Cortex of kidney (tissue), 1 donor: Measurements from ENCODE around the gene MASP1.

Experiments used
- DNase-seq: peaks from one replicate; lab custom pipeline; 2025; lab: John Stamatoyannopoulos, UW

MASP1 gene, protein sequence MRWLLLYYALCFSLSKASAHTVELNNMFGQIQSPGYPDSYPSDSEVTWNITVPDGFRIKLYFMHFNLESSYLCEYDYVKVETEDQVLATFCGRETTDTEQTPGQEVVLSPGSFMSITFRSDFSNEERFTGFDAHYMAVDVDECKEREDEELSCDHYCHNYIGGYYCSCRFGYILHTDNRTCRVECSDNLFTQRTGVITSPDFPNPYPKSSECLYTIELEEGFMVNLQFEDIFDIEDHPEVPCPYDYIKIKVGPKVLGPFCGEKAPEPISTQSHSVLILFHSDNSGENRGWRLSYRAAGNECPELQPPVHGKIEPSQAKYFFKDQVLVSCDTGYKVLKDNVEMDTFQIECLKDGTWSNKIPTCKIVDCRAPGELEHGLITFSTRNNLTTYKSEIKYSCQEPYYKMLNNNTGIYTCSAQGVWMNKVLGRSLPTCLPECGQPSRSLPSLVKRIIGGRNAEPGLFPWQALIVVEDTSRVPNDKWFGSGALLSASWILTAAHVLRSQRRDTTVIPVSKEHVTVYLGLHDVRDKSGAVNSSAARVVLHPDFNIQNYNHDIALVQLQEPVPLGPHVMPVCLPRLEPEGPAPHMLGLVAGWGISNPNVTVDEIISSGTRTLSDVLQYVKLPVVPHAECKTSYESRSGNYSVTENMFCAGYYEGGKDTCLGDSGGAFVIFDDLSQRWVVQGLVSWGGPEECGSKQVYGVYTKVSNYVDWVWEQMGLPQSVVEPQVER

DNA sequence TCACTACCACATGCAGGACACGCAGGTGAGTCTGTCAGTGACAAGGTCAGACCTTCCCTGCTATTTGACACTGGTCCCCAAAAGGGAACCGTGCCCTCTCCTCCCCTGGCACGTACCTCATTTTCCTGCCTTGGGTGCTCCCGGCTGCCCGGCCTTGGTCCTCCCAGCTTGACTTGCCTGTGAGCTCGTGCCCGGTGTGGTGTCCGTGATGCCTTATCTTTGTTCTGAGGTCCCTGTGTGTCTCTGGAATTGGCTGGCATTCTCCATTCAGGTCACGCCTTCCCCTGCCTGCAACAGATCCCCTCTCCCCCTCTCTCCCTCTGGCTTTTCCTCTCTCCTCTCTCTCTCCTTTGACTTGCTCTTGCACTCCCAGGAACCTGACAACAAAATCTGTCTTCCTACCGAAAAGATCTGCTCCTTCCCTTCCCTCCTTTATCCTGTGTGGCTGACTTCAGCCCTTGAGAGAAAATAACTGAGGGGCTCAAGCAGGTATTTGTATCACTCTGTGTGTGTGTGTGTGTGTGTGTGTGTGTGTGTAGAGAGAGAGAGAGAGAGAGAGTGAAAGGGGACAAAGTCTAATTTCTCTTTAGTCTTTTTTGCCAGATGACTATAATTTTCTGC, at the start of gene MASP1:
TSS of gene MASP1 (minus strand) at position 226 of the 621 bp plus-strand sequence. CDS start at position 121, 105 bp downstream.
- no peak for DNase-seq

DNA sequence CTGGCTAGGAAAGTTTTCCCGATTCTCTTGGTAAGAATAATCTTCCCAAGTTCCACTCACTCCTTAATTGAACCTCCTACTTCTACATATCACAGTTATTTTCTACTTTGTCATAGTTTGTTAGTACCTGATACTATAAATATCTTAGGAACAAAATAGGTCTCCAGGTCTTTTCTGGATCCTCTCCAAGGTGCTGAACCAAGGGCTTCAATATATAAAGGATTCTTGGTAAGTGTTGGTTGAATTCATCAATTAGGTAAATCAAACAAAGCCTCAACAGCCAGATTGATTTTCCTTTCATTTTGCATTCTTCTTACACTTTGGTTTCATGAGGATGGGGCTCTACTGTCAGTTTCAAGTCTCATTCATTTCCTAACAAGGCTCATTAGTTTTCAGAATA, 49.0 kb upstream of the MASP1 start:
- no peak for DNase-seq

DNA sequence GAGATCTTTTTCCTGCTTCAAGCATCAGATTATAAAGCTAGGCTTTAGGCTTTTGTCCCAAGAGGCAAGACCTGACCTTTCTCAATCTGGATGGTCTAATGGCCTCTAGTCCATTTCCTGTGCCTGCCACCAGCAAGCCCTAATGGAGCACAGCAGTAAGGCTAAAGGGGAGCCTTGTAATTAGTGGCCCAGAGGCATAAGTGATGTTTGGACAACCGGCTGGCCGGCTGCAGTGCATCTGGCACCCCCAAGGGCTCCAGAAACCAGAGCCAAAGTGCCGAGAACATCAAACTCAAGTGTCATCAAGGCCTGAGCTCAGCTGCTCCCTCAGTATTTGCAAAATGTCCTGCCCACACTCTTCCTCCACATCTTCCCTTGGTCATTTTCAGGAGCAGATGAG, 44.8 kb upstream of the MASP1 start:
- DNase-seq = no peak

DNA sequence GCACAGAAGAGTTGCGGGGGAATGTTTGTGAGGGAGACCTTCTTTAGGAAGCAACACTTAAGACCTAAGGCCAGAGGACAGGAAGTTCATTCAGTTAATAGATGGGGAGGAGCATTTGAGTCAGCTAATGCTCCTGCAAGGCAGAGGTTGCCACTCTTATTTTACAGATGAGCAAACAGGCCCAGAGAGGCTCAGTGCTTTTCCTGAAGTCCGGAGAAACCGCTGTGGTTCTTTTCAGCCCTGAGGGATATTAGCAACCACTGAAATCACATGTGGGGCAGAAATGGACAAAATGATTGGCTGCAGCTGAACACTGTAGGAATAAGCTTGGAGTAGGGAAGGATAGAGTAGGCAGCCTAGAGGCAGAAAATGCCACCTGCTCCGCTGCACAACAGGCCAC, 43.4 kb upstream of the MASP1 start:
- no peak for DNase-seq

DNA sequence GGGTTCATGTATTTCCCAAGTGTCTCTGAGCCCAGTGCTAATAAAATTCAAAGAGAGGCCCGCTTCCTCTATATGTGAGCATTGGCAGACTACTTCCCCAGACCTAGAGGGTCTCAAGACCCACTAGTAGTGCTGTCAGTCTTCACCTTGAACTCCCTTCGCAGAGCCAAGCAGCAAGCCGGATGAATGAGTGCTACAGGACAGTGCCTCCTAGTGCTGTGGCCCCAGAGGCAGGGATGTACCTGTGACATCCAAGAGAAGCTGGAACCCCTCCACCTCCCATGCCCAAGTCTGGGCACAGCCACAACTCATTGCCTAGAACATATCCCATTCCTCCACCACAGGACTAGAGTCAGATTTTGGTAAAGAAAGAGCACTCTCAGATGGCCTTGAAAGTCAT, 37.2 kb upstream of the MASP1 start:
- no peak for DNase-seq

DNA sequence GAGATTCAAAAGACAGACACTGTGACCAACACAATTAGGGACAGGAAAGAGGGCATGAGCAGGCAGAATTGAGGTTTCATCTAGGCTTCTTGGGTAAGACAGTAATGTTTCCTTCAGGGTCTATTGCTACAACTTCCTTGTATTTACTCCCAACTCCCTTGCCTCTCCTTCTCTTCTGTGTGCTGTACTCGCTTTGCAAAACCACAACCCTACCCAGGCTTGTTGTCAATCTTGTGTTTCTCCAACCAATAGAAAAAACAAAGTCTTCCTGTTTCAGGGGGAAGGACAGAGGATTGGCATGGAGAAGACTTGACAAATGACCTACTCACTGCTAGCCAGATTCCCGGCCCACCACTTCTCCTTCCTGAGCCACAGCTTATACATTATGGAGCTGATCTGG, 36.3 kb upstream of the MASP1 start:
- no peak for DNase-seq

DNA sequence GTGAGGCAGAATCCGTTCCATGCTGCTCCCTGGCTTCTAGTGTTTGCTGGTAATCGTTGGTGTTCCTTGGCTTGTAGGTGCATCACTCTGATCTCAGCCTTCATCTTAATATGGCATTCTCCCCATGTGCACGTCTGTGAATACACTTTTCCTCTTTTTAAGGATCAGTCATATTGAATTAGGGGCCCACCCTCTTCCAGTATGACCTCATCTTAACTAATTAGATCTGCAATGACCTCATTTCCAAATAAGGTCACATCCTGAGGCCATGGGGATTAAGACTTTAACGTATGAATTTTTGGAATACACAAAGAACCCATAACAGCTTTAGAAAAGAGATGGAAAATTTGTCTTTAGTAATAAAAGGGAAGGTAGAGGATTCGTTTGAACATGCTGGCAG, 34.1 kb upstream of the MASP1 start:
- no peak for DNase-seq

DNA sequence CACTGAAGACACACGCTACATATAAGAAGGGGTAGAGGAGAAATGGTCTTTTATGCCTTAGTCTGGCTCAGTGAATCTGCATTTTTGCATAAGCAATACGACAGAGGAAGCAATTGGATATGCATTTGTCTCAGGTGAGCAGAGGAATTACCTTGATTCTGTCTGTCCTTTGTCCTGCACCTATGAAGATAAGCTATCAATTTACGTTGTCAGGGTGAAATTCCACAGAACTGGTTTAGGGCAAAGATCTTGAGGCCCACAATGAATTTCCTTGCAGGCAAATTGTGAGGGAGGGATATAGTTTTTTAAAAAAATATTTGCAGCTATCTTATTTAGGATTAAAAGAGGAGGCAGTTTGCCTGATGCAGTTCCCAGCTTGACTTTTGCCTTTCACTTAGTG, 31.6 kb upstream of the MASP1 start:
- DNase-seq = no peak

DNA sequence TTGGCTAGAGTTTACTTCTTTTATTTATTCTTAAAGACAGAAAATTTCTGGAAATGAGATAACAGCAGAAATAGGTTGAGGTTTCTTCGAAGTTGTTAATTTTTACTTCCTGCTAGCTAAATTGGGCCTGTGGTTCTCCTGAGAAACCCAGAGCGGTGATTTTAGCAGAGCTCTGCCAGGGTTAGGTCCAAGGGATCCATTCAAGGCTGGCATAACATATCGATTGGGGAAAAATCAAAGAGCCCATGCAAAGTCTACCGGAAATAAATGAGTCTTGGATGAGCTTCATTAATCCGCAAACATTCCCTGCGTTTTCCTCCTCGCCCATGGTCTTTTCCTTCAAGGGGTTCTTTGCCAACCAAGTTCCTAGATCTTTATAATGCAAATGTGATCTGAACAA, 30.8 kb upstream of the MASP1 start:
- no peak for DNase-seq

DNA sequence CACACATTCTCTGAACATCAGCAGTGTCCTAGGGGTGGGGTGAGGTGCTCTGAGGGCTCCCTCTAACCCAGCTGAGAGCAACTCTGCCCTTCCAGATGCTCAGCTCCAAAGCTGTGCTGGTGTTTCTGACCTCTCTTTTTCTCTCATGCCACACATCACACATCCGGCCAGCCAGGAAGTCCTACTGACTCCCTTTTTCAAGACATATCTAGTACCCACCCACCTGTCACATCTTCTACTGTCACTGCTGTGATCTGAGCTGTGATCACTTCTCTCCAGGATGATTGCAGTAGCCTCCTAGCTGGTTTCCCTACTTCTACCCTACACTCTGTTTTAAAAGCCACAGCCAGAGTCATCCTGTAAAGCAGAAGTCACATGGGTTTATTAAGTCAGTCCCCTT, 30.2 kb upstream of the MASP1 start:
- no peak for DNase-seq

DNA sequence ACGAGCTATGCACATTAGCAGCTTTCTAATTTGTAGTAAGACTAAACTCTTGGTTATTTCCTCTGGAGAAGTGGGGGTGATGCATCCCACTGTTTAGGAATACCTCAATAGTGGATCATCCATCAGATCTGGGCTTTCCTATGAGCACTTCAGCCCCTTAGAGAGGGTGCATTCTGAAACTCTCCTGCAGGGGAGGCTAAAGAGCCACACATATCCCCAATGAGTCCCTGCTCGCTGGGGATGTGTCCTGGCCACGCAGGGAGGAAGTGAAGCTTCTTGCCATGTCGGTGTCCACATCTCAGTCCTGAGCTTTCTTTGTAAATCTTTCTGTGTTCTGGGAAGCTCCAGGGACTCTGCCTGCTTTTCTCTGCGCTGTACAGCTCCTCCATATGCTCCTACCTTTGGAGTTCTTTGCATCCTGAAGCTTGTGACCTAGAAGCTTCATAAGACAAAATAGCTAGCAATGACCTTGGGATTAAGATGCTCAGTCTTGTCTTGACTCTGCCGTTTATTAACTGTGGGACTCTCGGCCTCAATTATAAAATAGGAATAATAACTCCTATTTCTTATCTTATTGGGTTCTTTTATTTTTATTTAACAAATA, 28.3 kb upstream of the MASP1 start:
- DNase-seq = no peak

DNA sequence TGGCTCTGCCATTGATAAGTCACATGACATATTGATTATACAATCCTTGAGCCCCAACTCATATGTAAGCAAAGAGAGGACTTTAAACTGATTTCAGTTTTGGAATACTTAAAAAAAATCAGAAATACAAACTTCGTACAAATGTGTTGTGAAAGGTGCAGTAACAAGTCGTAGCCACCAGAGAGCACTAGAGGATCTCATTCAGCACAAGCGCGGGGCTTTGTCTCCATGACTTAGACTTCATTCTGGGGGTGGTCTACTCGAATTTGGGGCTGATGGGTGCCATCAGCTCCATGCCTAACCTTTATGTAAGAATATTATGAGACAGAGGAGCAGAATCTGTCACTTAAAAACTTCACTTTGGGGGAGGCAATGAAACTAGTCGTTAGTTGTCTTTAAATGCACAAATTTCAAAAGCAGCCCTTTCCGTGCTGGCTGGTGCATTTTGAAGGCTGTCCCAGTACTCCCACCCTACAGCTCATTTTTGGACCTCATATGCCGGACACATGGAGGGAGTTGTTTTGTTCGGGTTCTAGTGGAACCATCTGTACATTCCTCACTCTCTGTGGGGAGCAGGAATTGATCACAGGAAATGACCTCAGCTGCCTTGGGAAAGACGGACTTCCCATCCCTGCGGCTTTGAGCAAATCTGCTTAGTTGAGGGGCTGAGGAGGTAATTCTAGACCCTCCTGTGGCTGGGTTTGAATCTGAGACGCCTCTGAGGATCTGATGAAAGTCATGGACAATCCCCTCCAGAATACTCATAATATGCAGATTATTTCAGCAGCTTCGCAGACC, 27.5 kb upstream of the MASP1 start:
- DNase-seq = no peak

DNA sequence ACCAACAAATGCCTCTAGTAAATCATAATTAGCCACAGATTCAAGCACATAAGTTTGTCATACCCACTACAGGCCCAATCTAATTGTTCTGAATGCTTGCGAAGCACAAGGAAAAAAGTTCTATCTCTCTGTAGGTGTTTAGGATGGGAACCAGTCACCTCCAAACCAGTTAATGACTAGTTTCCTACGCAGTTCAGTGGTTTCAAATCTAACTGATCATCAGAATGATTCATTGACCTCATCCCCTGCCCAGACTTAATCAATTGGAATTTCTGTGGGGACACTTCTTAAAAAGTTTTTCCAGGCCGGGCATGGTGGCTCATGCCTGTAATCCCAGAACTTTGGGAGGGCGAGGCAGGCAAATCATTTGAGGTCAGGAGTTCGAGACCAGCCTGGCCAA, 24.3 kb upstream of the MASP1 start:
- DNase-seq = no peak

DNA sequence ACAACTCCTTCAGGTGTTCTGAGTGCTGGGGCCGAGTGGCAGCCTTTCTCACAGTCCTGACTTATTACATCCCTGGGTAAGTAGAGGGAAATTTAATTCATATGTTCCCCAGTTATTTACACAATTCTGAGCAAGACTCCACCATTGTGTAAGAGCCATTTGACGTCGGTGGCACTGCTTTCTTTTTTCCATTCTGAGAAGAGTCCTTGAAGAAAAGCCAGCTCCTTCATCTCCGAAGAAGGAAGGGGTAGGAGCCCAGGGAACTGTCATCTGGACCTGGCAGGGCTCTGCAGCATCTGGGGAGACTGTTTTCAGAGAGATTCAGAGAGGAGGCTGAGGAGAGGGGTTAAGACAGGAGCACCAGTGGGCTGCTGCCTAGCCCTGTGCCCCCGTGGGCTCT, 22.6 kb upstream of the MASP1 start:
- no peak for DNase-seq

DNA sequence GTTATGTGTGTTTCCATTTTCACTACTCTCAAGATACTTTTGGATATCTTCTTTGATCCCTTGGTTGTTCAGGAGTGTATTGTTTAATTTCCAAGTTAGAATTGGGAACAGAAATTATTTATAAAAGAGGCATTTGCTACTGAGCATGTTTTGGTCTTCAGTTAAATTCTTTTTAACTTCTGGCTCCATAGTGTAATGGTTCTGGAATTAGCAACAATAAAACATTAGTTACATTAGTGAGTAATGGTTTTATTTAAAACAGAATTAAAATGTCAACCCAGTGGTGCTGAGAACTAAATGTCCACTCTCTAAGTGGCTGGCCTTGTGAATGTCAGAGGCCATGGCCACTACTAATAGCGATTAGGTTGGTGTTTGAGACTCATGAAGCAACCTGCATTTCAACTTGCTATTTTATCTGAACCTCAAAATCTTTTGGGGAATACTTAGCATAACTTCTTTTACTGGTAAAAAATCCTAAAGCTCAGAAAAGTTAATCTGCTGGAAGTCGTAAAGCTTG, 19.5 kb upstream of the MASP1 start:
- DNase-seq = no peak

DNA sequence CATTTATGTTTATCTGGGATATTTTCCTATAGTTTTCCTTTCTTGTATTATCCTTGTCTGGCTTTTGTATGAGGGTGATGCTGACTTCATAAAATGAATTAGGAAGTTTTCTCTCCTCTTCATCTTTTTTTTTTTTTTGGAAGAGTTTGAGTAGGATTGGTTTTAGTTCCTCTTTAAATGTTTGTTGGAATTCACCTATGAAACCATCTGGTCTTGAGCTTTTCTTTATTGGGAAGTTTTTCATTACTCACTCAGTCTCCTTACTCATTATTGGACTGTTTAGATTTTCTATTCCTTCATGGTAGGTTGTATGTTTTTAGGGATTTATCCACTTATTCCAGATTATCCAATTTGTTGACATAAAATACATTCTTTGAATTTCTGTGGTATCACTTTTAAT, 18.7 kb upstream of the MASP1 start:
- DNase-seq = no peak

DNA sequence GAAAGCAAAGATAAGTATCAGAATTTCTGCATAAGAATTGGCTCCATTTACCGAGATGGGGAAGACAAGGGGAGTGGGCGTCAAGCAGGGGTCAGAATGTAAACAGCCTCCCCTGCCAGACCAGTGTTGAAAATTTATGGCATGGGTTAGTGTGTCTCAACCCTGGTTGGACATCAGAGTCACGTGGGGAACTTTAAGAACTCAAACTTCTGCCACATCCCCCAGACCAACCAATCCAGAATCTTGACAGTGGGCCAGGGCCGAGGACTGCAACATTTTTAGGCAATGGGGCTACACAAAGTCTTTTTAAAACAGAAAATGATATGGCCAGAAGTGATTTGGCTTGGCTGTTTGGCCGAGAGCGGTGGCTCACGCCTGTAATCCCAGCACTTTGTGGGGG, 14.3 kb upstream of the MASP1 start:
- DNase-seq = no peak

DNA sequence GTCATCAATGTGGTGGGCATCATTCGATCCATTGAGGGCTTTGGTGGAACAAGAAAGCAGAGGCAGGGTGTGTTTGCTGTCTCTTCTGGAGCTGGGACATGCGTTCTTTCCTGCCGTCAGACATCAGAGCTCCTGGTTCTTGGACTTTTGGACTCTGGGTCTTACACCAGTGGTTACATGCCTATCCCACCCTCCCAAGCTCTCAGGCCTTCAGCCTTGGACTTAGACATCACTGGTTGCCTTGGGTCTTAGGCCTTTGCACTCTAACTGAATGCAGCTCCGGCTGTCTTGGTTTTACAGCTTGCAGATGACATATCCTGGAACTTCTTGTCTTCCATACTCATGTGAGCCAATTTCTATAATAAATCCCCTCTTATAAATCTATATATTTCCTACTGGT, 8.1 kb upstream of the MASP1 start:
- DNase-seq = no peak

DNA sequence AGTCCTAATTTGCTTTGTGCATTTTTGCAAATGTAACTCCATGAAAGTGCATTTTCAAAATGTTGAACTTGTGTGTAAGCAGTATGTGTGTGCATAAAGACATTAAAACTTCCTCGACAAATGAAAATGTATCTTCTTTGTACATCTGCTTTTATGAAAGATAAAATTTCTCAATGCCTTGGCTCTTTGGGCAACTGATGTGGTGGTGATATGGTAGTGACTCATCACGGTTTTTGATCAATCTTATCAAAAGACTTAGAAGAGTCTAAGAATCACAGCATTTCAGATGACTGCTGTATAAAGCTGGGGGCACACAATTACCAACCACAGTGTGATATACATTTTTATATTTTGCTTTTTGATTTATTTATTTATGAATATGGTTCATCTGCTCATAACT, 5.4 kb upstream of the MASP1 start:
- no peak for DNase-seq

DNA sequence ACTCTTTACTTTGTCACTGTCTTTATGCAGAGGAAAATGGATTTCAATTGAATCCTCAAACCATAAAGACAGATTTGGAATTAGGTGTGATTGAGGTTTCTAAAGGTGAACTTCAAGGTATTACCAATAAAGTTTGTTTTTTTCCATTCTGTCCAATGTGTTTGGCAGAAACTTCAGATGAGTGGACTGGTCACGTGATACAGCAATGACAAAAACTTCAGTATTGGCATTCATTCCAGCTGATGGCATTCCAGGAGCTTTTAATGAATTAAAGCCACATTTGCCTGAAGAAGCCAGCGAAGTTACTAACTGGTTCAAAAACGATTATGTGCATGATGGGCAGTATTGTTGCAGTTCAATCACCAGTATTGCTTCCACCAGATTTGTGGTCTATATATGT, 4.5 kb upstream of the MASP1 start:
- no peak for DNase-seq

DNA sequence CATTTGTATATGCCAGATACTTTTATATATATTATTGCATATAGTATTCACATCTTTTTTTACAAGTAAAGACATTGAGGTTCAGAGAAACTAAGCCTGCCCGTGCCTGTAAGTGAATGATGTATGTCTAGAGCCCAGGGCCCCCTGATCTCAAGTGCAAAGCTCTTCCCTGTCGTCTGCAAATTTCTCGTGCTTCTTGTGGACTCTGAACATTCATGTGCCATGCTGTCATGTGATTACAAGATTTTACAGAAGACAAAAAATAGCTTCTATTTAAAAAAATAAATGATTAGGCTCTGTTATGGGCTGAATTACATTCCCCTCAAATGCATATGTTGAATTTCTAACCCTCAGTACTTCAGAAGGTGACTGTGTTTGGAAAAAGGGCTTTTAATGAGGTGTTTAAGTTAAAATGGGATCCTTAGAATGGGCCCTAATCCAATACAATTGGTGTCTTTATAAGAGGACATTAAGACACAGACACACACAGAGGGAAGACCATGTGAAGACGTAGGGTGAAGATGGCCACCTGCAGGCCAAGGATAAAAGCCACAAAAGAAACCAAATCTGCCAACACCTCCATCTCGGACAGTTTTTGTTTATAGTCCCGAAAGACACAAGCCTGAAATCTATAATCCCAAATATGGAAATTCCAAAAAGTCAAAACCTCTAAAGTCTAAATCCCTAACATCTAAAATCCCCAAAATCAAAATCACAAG, 3.9 kb upstream of the MASP1 start:
- no peak for DNase-seq
